ENCODE data around the gene TBRG4.
A peak's percentile ranks its signal among the peaks of the same experiment; 100 is the strongest.

TBRG4 gene

DNA sequence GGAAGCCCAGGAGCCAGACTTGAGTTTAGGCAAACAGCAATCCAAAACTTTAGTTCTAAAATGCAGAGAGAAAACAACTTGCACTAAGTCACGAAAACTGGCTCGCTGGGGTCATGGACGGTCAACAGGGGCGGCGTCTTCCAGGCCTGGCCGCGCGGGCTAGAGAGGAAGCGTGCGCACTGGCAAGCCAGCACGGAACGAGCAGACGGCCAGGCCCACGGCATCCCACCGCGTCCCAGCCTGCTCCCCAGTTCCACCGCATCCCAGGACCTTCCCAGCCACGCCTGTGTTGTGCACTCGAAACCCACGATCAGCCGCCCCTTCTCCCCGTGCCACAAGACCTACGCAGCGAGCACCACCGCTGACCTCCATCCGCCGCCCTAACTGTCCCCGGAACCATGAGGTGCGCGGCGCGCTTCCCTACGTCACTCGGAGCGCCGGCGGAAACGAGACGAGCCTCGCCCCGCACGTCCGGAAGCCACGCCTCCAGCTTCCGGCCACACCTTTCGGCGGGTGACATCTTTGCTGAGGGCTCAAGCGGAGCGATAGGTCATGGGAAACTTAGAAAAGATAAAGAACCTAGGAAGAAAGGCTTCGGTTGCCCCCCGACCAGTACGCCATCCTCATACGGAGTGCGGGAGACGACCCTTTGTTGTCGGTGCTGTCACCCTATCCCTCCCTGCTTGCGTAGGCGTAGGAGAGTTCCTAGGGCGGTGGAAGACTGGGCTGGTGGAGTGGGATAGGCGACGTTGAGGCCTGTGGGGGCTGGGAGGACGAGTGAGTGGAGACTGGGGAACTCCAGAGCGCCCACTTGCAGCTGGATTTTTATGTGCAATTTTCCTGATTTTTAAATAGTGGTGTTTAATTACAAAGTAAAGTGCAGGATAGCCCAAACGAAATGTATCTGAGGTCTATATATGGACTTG is at the start of gene TBRG4:
TSS of gene TBRG4 (minus strand) at position 400 of the 926 bp plus-strand sequence. CDS start 2,460 bp downstream, outside the sequence.
- no peak for TF ChIP-seq NFIC (IDR thresholded peaks at IDR 0.05)
- no peak; the same call in 1 of the 2 replicates for TF ChIP-seq TEAD4 (IDR thresholded peaks at IDR 0.05)
- TF ChIP-seq EP300 (IDR thresholded peaks at IDR 0.05; ENCODE audit: borderline replicate concordance) = 0 out of 2 replicates have a peak, but pooled peaks have one; percentile 15
- TF ChIP-seq TCF12 (IDR thresholded peaks at IDR 0.05; ENCODE audit: low read depth) = peak; percentile 81
- TF ChIP-seq YY1 (IDR thresholded peaks at IDR 0.05; ENCODE audit: low read depth) = peak; percentile 88
- TF ChIP-seq EGR1 (IDR thresholded peaks at IDR 0.05) = peak; percentile 79
- TF ChIP-seq RAD21 (IDR thresholded peaks at IDR 0.05; ENCODE audit: low read depth) = peak; percentile 34; the same call in 1 of the 2 replicates
- TF ChIP-seq FOXM1 (IDR thresholded peaks at IDR 0.05; ENCODE audit: borderline replicate concordance, low read depth) = peak; percentile 45; the same call in 1 of the 2 replicates
- TF ChIP-seq CEBPB (IDR thresholded peaks at IDR 0.05) = no peak; the same call in 1 of the 2 replicates
- TF ChIP-seq ZBTB7A (IDR thresholded peaks at IDR 0.05; ENCODE audit: low read depth) = 0 out of 2 replicates have a peak, but pooled peaks have one; percentile 68
- TF ChIP-seq, protein P1, sequence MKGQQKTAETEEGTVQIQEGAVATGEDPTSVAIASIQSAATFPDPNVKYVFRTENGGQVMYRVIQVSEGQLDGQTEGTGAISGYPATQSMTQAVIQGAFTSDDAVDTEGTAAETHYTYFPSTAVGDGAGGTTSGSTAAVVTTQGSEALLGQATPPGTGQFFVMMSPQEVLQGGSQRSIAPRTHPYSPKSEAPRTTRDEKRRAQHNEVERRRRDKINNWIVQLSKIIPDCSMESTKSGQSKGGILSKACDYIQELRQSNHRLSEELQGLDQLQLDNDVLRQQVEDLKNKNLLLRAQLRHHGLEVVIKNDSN (IDR thresholded peaks at IDR 0.05) = peak; percentile 50; the same call in 1 of the 2 replicates
- TF ChIP-seq TAF1 (IDR thresholded peaks at IDR 0.05; ENCODE audit: low read depth) = peak; percentile 95
- peak; percentile 99 for TF ChIP-seq MAX (IDR thresholded peaks at IDR 0.05)
- peak; percentile 95 for TF ChIP-seq CREB1 (IDR thresholded peaks at IDR 0.05; ENCODE audit: low read depth)
- TF ChIP-seq, protein P2, sequence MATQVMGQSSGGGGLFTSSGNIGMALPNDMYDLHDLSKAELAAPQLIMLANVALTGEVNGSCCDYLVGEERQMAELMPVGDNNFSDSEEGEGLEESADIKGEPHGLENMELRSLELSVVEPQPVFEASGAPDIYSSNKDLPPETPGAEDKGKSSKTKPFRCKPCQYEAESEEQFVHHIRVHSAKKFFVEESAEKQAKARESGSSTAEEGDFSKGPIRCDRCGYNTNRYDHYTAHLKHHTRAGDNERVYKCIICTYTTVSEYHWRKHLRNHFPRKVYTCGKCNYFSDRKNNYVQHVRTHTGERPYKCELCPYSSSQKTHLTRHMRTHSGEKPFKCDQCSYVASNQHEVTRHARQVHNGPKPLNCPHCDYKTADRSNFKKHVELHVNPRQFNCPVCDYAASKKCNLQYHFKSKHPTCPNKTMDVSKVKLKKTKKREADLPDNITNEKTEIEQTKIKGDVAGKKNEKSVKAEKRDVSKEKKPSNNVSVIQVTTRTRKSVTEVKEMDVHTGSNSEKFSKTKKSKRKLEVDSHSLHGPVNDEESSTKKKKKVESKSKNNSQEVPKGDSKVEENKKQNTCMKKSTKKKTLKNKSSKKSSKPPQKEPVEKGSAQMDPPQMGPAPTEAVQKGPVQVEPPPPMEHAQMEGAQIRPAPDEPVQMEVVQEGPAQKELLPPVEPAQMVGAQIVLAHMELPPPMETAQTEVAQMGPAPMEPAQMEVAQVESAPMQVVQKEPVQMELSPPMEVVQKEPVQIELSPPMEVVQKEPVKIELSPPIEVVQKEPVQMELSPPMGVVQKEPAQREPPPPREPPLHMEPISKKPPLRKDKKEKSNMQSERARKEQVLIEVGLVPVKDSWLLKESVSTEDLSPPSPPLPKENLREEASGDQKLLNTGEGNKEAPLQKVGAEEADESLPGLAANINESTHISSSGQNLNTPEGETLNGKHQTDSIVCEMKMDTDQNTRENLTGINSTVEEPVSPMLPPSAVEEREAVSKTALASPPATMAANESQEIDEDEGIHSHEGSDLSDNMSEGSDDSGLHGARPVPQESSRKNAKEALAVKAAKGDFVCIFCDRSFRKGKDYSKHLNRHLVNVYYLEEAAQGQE (IDR thresholded peaks at IDR 0.05; ENCODE audit: low read depth) = no peak

- TF ChIP-seq, protein P1 (IDR thresholded peaks at IDR 0.05) = no peak
- no peak for TF ChIP-seq FOXM1 (IDR thresholded peaks at IDR 0.05; ENCODE audit: borderline replicate concordance, low read depth)
- no peak for TF ChIP-seq TAF1 (IDR thresholded peaks at IDR 0.05; ENCODE audit: low read depth)
- TF ChIP-seq NFIC (IDR thresholded peaks at IDR 0.05) = no peak
- TF ChIP-seq CREB1 (IDR thresholded peaks at IDR 0.05; ENCODE audit: low read depth) = no peak
- TF ChIP-seq ZBTB7A (IDR thresholded peaks at IDR 0.05; ENCODE audit: low read depth) = no peak
- no peak for TF ChIP-seq MAX (IDR thresholded peaks at IDR 0.05)
- TF ChIP-seq TCF12 (IDR thresholded peaks at IDR 0.05; ENCODE audit: low read depth) = no peak
- no peak for TF ChIP-seq CEBPB (IDR thresholded peaks at IDR 0.05)
- TF ChIP-seq, protein P2 (IDR thresholded peaks at IDR 0.05; ENCODE audit: low read depth) = no peak
- TF ChIP-seq TEAD4 (IDR thresholded peaks at IDR 0.05) = no peak
- no peak for TF ChIP-seq EGR1 (IDR thresholded peaks at IDR 0.05)
- no peak for TF ChIP-seq RAD21 (IDR thresholded peaks at IDR 0.05; ENCODE audit: low read depth)
- TF ChIP-seq EP300 (IDR thresholded peaks at IDR 0.05; ENCODE audit: borderline replicate concordance) = no peak
These were observed 49.6 kb upstream of the TBRG4 start for GRCh38 chr7:45161138-45161537.

GRCh38 chr7:45160417-45160881 is 49.0 kb upstream of the TBRG4 start:
- no peak for TF ChIP-seq FOXM1 (IDR thresholded peaks at IDR 0.05; ENCODE audit: borderline replicate concordance, low read depth)
- TF ChIP-seq NFIC (IDR thresholded peaks at IDR 0.05) = no peak
- TF ChIP-seq ZBTB7A (IDR thresholded peaks at IDR 0.05; ENCODE audit: low read depth) = no peak
- no peak for TF ChIP-seq RAD21 (IDR thresholded peaks at IDR 0.05; ENCODE audit: low read depth)
- no peak for TF ChIP-seq EP300 (IDR thresholded peaks at IDR 0.05; ENCODE audit: borderline replicate concordance)
- no peak for TF ChIP-seq MAX (IDR thresholded peaks at IDR 0.05)
- no peak for TF ChIP-seq TCF12 (IDR thresholded peaks at IDR 0.05; ENCODE audit: low read depth)
- TF ChIP-seq YY1 (IDR thresholded peaks at IDR 0.05; ENCODE audit: low read depth) = no peak
- TF ChIP-seq CREB1 (IDR thresholded peaks at IDR 0.05; ENCODE audit: low read depth) = no peak
- no peak for TF ChIP-seq TAF1 (IDR thresholded peaks at IDR 0.05; ENCODE audit: low read depth)
- no peak for TF ChIP-seq TEAD4 (IDR thresholded peaks at IDR 0.05)
- no peak for TF ChIP-seq EGR1 (IDR thresholded peaks at IDR 0.05)

- no peak for TF ChIP-seq CREB1 (IDR thresholded peaks at IDR 0.05; ENCODE audit: low read depth)
- TF ChIP-seq ZBTB7A (IDR thresholded peaks at IDR 0.05; ENCODE audit: low read depth) = no peak
- TF ChIP-seq YY1 (IDR thresholded peaks at IDR 0.05; ENCODE audit: low read depth) = no peak
- TF ChIP-seq TCF12 (IDR thresholded peaks at IDR 0.05; ENCODE audit: low read depth) = no peak
- TF ChIP-seq, protein P1 (IDR thresholded peaks at IDR 0.05) = no peak
- no peak for TF ChIP-seq EP300 (IDR thresholded peaks at IDR 0.05; ENCODE audit: borderline replicate concordance)
- TF ChIP-seq, protein P2 (IDR thresholded peaks at IDR 0.05; ENCODE audit: low read depth) = no peak
- no peak for TF ChIP-seq TEAD4 (IDR thresholded peaks at IDR 0.05)
- TF ChIP-seq NFIC (IDR thresholded peaks at IDR 0.05) = no peak
- no peak for TF ChIP-seq FOXM1 (IDR thresholded peaks at IDR 0.05; ENCODE audit: borderline replicate concordance, low read depth)
- TF ChIP-seq RAD21 (IDR thresholded peaks at IDR 0.05; ENCODE audit: low read depth) = no peak
- no peak for TF ChIP-seq TAF1 (IDR thresholded peaks at IDR 0.05; ENCODE audit: low read depth)
- TF ChIP-seq MAX (IDR thresholded peaks at IDR 0.05) = no peak
- no peak for TF ChIP-seq EGR1 (IDR thresholded peaks at IDR 0.05)
- no peak for TF ChIP-seq CEBPB (IDR thresholded peaks at IDR 0.05)
These were observed 47.8 kb upstream of the TBRG4 start for GRCh38 chr7:45159296-45159695.
